Mesendoderm (in vitro differentiated cells): ENCODE data around the gene CCT2.

Experiments
- DNase-seq: peaks from one replicate; pipeline ENCODE4 v3.0.0; 2013
- H2AK5ac ChIP-seq: 2 replicates; pipeline ENCODE4 v1.6.1; 2013; ENCODE audit warnings: low read length, inconsistent platforms
- H2BK120ac ChIP-seq: 2 replicates; pipeline ENCODE4 v1.6.1; 2013; ENCODE audit warnings: low read depth, mild to moderate bottlenecking, low read length, moderate library complexity, mixed read lengths
- H2BK15ac ChIP-seq: replicated peaks from 2 replicates; pipeline ENCODE4 v1.6.1; 2013; ENCODE audit warnings: low read depth, mild to moderate bottlenecking, moderate library complexity
- H2BK5ac ChIP-seq: 2 replicates; pipeline ENCODE4 v1.6.1; 2013; ENCODE audit warnings: low read length, inconsistent platforms
- H3K18ac ChIP-seq: 2 replicates; pipeline ENCODE4 v1.6.1; 2013; ENCODE audit warnings: mild to moderate bottlenecking, low read length, mixed read lengths
- H3K23ac ChIP-seq: one replicate; pipeline ENCODE4 v1.6.1; 2013; ENCODE audit warnings: low read length
- H3K27ac ChIP-seq: 2 replicates; pipeline ENCODE4 v1.5.1; 2013; ENCODE audit warnings: low read depth, mild to moderate bottlenecking, inconsistent platforms, low read length, moderate library complexity
- H3K27me3 ChIP-seq: 2 replicates; pipeline ENCODE4 v1.6.1; 2013; ENCODE audit warnings: low read length, control low read depth, mild to moderate bottlenecking, inconsistent platforms; ENCODE audit not compliant: insufficient read depth, poor library complexity
- H3K36me3 ChIP-seq: 2 replicates; pipeline ENCODE4 v1.6.1; 2013; ENCODE audit warnings: low read length, inconsistent platforms; ENCODE audit not compliant: control insufficient read depth, insufficient read depth
- H3K4ac ChIP-seq: one replicate; pipeline ENCODE4 v1.6.1; 2013; ENCODE audit warnings: low read depth, mild to moderate bottlenecking, low read length, moderate library complexity
- H3K4me1 ChIP-seq: 2 replicates; pipeline ENCODE4 v1.6.1; 2013; ENCODE audit warnings: low read depth, low read length, inconsistent platforms; ENCODE audit not compliant: control insufficient read depth
- H3K4me2 ChIP-seq: 2 replicates; pipeline ENCODE4 v1.6.1; 2013; ENCODE audit warnings: low read length
- H3K4me3 ChIP-seq: 2 replicates; pipeline ENCODE4 v1.5.1; 2013; ENCODE audit warnings: mild to moderate bottlenecking, low read length
- H3K56ac ChIP-seq: one replicate; pipeline ENCODE4 v1.6.1; 2013; ENCODE audit warnings: low read length
- H3K79me1 ChIP-seq: 2 replicates; pipeline ENCODE4 v1.6.1; 2013; ENCODE audit warnings: low read length, inconsistent platforms
- H3K79me2 ChIP-seq: 2 replicates; pipeline ENCODE4 v1.6.1; 2013; ENCODE audit warnings: mild to moderate bottlenecking, low read length; ENCODE audit not compliant: control insufficient read depth, insufficient read depth
- H3K9ac ChIP-seq: 2 replicates; pipeline ENCODE4 v1.6.1; 2013; ENCODE audit warnings: low read length, inconsistent platforms
- H4K5ac ChIP-seq: one replicate; pipeline ENCODE4 v1.6.1; 2013; ENCODE audit warnings: low read length
- H4K8ac ChIP-seq: one replicate; pipeline ENCODE4 v1.6.1; 2013; ENCODE audit warnings: low read depth, mild to moderate bottlenecking, control low read depth, low read length, moderate library complexity
- WGBS: extraction: QIAGEN DNeasy Blood & Tissue Kit; methylation state at CpG from one replicate; pipeline ENCODE4 v1.1.7; 2013; ENCODE audit warnings: low lambda C conversion rate, missing lambda C conversion rate; ENCODE audit not compliant: insufficient coverage; ENCODE audit errors: extremely low coverage; 5-methylcytosine and 5-hydroxymethylcytosine counted together

CCT2 gene

DNA sequence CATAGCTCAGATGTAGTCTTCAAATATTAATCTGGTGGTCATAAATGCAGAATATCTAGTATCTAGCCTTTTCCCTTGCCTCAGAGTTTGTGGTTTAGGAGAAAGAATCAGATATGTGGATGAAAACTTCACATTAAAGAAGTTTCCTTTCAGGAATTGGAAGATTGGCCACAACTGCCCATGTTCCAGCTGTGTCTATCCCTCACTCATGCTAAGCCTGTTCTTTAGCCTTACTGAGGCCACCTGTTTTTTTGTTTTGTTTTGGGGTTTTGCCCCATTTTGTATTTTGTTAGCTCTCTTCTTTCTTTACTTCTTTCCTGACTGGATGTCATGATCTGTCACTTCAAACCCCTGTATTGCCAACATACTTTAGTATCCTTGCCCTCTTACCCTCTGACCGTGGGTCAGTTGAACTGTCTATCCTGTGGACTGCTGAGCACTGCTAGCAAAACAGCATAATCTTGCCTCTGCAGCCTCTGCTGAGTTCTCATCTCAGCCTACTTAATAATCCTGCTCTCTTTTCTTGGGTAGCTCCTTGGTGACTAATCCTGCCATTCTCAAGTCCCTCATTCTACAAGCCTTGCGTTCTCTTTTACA, 22.0 kb upstream of the CCT2 start:
- Histone ChIP-seq H3K18ac (no peak overlapping the region), H3K36me3 (no peaks in the 10 kb centered on the region), H3K79me2 (no peaks in the 10 kb centered on the region), H2BK5ac (no peak overlapping the region), H3K56ac (no peak overlapping the region), H3K4me1 (no peaks in the 10 kb centered on the region), H3K4me2 (no peak overlapping the region), H3K27ac (no peak overlapping the region), H3K27me3 (no peaks in the 10 kb centered on the region), H4K8ac (no peak overlapping the region), H3K79me1 (peaks cover 2% of the 10 kb centered on the region), H3K4me3 (no peak overlapping the region), H2BK120ac (no peak overlapping the region), H2BK15ac (no peak overlapping the region), H3K4ac (no peak overlapping the region), H4K5ac (no peak overlapping the region), H2AK5ac (no peak overlapping the region), H3K23ac (no peak overlapping the region), H3K9ac (no peak overlapping the region)
- no CpG with 5 or more reads among the region's 2 CpGs for WGBS
- DNase-seq, result no peak

DNA sequence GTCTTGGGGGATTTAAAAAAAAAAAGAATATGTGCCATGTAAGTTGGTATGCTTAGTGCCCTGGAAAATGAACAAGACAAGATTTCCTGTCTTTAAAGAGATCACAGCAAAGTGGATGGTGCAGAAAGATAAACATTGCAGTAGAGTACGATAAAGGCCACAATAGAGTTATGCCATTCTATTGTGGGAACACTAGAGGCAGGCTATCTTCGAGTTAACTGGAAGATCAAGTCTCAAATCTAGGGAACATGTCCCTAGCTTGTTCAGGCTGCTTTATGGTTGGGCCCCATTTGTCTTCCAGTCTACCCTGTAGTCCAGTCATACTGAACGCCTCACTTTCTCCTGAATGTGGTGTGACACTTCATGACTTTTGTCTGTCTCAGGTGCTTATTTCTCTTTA, 18.7 kb upstream of the CCT2 start:
- no peaks in the 10 kb centered on the region for H3K36me3 ChIP-seq
- no peak overlapping the region for H3K23ac ChIP-seq
- no CpG with 5 or more reads among the region's 3 CpGs for WGBS
- H2BK120ac ChIP-seq, result no peak overlapping the region
- DNase-seq, result peak; percentile 29
- H3K27ac ChIP-seq, result no peak overlapping the region
- no peak overlapping the region for H3K4me2 ChIP-seq
- no peak overlapping the region for H3K4me3 ChIP-seq
- no peak overlapping the region for H3K9ac ChIP-seq
- no peak overlapping the region for H2AK5ac ChIP-seq
- no peaks in the 10 kb centered on the region for H3K79me2 ChIP-seq
- no peaks in the 10 kb centered on the region for H3K4me1 ChIP-seq
- H3K4ac ChIP-seq, result no peak overlapping the region
- no peak overlapping the region for H4K5ac ChIP-seq
- H3K79me1 ChIP-seq, result no peaks in the 10 kb centered on the region
- H2BK15ac ChIP-seq, result no peak overlapping the region
- no peak overlapping the region for H2BK5ac ChIP-seq
- no peak overlapping the region for H4K8ac ChIP-seq
- no peaks in the 10 kb centered on the region for H3K27me3 ChIP-seq
- no peak overlapping the region for H3K56ac ChIP-seq
- no peak overlapping the region for H3K18ac ChIP-seq

GRCh38 chr12:69569236-69569635, 16.0 kb upstream of the CCT2 start:
- WGBS, result no CpG with 5 or more reads among the region's 4 CpGs
- no peak overlapping the region for H3K4me3 ChIP-seq
- H3K56ac ChIP-seq, result no peak overlapping the region
- H3K23ac ChIP-seq, result no peak overlapping the region
- DNase-seq, result no peak
- no peak overlapping the region for H3K18ac ChIP-seq
- H4K8ac ChIP-seq, result no peak overlapping the region
- no peaks in the 10 kb centered on the region for H3K79me2 ChIP-seq
- peaks cover 2% of the 10 kb centered on the region for H3K36me3 ChIP-seq
- no peaks in the 10 kb centered on the region for H3K79me1 ChIP-seq
- no peak overlapping the region for H3K4me2 ChIP-seq
- H3K4ac ChIP-seq, result no peak overlapping the region
- H2BK5ac ChIP-seq, result no peak overlapping the region
- no peak overlapping the region for H3K27ac ChIP-seq
- no peak overlapping the region for H4K5ac ChIP-seq
- no peak overlapping the region for H2BK120ac ChIP-seq
- H2BK15ac ChIP-seq, result no peak overlapping the region
- no peak overlapping the region for H3K9ac ChIP-seq
- no peak overlapping the region for H2AK5ac ChIP-seq
- H3K4me1 ChIP-seq, result no peaks in the 10 kb centered on the region
- no peaks in the 10 kb centered on the region for H3K27me3 ChIP-seq

- Histone ChIP-seq H3K27ac (no peak overlapping the region), H3K36me3 (peaks cover 4% of the 10 kb centered on the region), H4K5ac (no peak overlapping the region)
Measured at GRCh38 chr12:69570000-69570516, 15.2 kb upstream of the CCT2 start.

GRCh38 chr12:69570545-69571399, 14.5 kb upstream of the CCT2 start:
- no peaks in the 10 kb centered on the region for H3K27me3 ChIP-seq
- no peak overlapping the region for H3K4ac ChIP-seq
- no peaks in the 10 kb centered on the region for H3K79me1 ChIP-seq
- no peak overlapping the region for H3K27ac ChIP-seq
- no peak overlapping the region for H3K18ac ChIP-seq
- no CpG with 5 or more reads among the region's 6 CpGs for WGBS
- no peak overlapping the region for H3K4me3 ChIP-seq
- no peak overlapping the region for H4K5ac ChIP-seq
- H3K9ac ChIP-seq, result no peak overlapping the region
- no peak overlapping the region for H2BK5ac ChIP-seq
- H3K4me1 ChIP-seq, result no peaks in the 10 kb centered on the region
- H3K36me3 ChIP-seq, result peaks cover 4% of the 10 kb centered on the region
- no peak overlapping the region for H3K56ac ChIP-seq
- H2AK5ac ChIP-seq, result no peak overlapping the region
- no peak overlapping the region for H3K4me2 ChIP-seq
- no peak overlapping the region for H2BK120ac ChIP-seq
- DNase-seq, result peak; percentile 78
- no peak overlapping the region for H4K8ac ChIP-seq
- H3K23ac ChIP-seq, result no peak overlapping the region
- no peak overlapping the region for H2BK15ac ChIP-seq
- H3K79me2 ChIP-seq, result no peaks in the 10 kb centered on the region

More at GRCh38 chr12:69570000-69570516, 15.2 kb upstream of the CCT2 start:
- Histone ChIP-seq H3K4me1 (no peaks in the 10 kb centered on the region), H3K56ac (no peak overlapping the region), H2AK5ac (no peak overlapping the region), H2BK5ac (no peak overlapping the region), H2BK15ac (no peak overlapping the region), H3K9ac (no peak overlapping the region), H3K4me2 (no peak overlapping the region), H3K23ac (no peak overlapping the region), H3K18ac (no peak overlapping the region), H2BK120ac (no peak overlapping the region), H3K79me2 (no peaks in the 10 kb centered on the region), H3K4me3 (no peak overlapping the region), H3K4ac (no peak overlapping the region), H4K8ac (no peak overlapping the region), H3K27me3 (no peaks in the 10 kb centered on the region), H3K79me1 (no peaks in the 10 kb centered on the region)
- no CpG with 5 or more reads among the region's 10 CpGs for WGBS
- no peak for DNase-seq
